Activated effector memory CD4-positive, alpha-beta T cell treated with Interleukin-2 at 50 U/mL for 16 hours (primary cell): Measurements from ENCODE around the gene MAN1B1.
"Not testable (repeated sequence)": the region's sequence is repeated elsewhere in the genome, so short reads cannot be mapped to it uniquely, and the experiment has no call there.

ENCODE experiments used
- DNase-seq: peaks from one replicate; pipeline ENCODE4 v3.0.0-alpha.2; 2020

MAN1B1 gene

DNA sequence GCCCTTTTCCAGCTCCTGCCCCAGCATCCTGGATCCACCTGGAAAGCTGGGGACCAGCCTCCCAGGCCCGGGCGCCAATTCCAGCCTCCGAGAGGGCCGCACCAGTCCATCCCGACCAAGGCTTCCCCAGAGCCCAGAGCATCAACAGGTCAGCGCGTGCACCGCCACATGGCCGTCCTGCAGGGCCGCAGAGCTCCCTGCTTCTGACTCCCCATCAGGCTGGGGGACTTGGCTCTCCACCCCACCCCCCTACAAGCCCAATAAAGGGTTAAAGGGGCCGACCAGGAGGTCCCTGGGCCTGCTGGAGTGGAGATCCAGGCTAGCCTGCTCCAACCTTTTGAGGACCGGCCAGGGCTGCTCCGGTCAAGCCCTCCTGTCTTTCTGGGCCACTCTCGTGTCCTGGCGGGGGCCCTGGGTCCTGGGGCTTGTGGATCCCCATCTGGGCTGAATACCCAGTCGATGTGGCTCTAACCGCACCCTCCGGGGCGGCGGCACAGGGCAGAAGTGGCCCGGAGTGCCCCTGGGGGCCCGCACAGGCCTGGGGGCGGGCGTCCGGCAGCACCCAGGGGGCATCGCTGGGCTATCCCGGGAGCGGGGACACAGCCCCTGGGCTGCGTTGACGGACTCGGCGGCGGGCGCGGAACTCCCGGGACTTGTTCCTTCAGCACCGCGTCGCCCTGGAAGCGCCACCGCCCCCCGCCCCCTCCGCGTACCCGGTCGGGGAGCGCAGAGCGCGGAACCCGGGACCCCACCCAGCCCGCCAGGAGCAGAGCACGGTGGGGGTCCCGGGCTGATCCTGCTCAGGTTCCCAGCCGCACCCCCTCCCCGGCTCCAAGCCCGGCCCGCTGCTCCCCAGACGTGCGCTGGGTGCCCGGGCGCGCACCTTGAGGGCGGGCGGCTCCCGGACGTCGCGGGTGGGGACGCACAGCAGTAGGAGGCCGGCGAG is 33.5 kb upstream of the MAN1B1 start:
- no peak for DNase-seq

DNA sequence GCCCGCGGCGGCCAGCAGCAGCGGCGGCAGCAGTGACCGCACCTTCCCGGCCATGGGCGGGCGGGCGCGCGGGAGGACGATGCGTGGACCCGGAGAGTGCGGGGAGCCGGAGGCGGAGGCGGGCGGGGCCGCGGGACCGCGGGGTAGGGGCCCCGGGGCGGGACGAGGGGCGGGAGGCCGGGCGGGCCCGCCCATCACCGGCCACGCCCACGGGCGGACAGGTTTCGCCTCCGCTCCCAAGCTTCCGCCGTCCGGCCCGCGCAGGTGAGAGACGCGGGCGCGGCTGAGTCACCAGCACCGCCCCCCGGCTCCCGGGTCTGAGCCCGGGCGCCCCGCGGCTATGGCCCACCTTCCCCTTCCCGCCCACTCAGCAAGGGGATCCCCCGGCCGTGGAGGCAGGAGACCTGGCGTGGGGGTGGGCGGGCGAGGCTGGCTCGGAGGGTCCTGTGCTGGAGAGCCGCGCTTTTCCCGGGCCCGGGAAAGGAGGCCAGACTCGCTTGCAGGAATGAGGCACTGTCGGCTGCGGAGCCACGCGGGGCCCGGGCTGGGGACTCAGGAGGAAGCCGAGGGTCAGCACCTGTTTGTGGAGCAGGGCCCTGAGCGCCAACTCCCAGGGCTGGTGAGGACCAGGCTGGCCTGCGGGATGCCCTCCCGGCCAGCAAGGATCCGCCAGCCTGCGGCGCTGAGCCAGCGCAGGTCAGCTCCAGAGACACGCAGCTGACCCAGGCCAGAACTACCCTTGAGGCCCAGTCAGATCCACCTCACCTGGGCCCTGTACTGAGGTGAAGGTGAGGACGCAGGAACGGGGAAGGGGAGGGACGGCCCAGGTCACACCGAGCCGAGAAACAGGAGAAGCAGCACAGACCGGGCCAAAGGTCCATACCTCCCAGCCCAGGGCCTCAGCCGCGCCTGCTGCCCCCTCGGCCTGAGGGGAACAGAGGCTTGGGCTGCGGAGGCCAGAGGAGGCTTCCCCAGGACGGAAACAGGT is 32.5 kb upstream of the MAN1B1 start, which contains the start of gene ENTPD2:
ENTPD2 (minus strand) TSS at position 118 of the 988 bp plus-strand sequence; CDS start at position 54, 64 bp downstream.
- DNase-seq = peak; percentile 24

DNA sequence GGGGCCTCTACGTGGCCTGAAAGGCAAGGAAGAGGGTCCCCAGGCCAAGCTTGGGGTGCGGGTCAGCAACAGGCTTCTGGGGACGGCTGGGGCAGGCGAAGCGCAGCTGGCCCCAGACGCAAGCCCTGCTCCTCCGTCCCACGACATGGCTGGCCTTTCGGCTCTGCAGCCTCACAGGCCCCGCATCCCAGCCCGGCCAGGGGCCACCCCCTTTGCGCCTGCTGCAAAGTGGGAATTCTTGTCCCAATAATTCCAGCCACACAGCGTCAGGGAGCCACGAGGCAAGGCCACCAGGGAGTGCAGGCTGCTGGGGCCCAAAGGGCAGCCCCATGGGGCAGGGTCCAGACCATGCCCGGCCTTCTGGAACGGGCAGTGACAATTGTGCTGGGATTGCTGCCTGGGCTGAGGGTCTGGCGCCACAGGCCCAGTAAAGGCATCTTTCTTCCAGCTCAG is 31.8 kb upstream of the MAN1B1 start:
- no peak for DNase-seq

DNA sequence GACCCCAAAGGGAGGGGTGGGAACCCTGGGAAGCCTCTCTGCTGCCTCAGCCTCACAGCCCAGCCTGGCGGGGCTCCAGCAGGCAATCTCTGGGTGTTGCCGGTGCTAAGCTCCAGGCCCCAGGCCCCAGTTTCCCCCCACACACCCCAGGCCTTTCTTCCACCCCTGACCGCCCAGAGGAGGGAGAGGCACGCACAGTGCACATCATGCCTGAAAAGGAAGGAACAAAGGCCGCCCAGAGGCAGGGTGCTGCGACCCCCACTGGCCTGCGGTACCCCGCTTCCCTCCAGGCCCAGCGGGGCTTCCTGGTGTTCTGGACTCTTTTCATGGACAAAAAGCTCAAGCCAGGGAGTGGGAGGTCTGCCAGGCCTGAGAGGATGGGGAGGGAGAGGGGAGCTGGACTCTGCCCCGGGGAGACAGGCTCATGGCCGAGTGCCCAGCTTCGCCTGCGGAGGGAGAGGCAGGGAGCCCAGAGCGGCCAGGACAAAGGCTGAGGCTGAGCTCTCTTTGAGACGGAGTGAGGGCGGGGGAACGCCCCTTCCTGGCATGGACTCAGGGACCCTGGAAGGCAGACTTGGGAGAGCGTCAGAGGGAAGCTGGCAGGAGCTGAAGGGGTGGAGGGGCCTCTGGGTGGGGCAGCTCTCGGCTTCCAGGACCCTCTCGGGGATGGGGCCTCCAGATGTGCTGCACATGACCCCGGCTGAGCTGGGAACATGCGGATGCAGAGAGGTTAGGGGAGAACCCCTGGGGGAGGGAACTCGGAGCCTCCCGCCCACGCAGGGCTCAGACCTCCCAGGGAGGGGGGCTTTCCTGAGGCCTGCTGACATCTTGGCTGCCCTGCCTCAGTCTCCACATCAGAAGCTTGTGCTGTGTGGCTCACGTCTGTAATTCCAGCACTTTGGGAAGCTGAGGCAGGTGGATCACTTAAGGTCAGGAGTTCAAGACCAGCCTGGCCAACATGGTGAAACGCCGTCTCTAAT is 31.1 kb upstream of the MAN1B1 start:
- DNase-seq = no peak

DNA sequence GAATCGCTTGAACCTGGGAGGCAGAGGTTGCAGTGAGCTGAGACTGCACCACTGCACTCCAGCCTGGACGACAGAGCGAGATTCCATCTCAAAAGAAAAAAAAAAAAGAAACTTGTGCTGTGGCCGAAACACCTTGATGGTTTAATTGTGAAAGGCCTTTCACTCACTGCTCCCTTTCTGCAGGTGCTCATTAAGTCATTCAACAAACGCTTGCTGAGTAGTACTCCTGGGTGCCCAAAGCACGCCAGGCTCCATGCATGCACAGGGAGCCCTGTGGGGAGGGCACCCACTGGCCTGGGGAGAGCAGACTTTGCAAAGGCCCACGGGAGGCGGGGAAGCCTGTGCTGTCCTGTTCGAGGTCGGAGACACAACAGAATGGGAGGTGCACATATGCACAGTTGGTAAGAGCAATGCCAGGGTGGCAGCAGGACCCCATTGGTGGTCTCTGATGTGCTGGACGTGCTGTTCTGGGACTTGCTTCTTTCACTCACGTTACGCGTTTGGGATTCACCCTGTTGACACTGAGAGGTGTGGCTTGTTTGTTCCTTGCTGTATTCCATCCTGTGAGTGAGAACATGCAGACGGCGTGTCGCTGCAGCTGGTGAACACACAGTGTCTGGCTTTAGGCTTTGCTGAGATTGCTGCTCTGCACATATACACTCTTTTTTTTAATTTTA is 29.9 kb upstream of the MAN1B1 start:
- DNase-seq = no peak

DNA sequence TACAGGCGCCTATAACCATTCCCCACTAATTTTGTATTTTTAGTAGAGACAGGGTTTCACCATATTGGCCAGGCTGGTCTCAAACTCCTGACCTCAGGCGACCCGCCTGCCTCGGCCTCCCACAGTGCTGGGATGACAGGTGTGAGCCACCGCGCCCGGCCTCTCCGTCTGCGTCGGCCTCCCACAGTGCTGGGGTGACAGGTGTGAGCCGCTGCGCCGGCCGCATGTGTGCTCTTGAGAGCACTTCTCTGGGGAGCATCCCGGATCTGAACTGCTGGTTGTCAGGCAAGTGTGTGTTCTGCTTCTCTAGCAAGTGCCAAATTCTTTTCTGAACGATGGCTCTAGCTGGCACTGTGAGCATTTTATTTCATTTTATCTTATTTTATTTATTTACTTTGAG is 29.2 kb upstream of the MAN1B1 start:
- no peak for DNase-seq

DNA sequence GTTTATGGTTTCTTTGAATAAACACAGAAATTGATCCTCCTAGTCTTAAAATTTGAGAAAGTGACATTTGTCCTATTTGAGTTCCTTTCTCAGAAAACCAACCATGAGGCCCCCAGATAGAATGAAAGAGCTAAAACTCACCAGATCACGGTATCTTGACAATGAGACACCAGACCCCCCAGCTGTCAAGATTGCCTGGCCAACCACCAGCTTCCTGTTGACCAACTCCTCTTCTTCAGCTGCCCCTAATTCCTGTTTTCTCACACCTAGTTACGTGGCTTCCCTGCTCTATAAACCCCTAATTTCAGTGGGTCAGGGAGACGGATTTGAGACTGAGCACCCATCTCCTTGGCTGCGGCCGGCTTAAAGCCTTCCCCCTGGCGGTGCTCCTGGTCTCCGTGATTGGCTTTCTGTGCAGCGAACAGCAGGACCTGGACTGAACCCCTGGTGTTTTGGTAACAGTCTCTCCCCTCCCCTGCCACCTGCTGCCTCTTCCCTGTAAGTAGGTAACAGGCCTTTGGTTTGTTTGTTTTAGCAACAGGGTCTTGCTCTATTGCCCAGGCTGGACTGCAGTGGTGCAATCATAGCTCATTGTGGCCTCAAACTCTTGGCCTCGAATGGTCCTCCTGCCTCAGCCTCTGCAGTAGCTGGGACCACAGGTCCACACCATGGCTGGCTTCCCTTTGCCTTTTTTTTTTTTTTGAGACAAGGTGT is 28.1 kb upstream of the MAN1B1 start:
- no peak for DNase-seq

DNA sequence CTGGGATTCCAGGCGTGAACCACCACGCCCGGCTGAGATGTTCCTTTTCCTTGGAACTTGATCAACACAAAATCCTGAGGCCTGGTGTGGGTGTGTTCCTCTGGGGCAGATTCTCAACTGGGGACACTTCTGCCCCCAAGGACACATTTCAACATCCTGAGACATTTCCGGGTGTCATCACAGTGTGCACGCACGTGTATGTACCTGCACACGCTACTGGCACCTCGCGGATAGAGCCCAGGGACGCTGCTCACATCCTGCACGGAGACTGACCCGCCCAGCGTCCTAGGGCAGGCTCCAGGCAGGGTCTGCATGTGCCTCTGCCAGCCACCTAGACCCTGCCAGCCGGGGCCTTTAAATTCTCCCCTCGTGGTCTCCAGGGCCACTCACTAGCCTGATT is 24.4 kb upstream of the MAN1B1 start:
- no peak for DNase-seq

DNA sequence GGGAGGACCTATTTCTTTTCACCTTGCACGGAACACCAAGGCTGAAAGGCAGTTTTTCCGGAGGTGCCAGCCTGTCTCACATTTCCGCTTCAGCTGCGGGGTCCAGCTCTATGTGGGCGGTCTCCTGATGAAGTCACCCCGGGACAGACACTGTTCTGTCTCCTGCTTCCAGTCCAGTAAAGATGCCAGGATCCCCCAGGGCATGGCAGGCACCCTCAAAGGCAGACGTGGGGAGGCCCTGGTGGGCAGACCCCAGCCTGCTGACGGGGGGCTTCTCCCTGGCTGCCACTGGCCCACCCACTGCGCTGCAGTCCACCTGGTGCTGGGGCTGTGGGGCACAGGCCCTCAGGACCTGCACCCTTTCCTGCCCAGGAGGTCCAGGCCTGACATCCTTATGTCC is 24.0 kb upstream of the MAN1B1 start:
- not testable (repeated sequence) for DNase-seq

DNA sequence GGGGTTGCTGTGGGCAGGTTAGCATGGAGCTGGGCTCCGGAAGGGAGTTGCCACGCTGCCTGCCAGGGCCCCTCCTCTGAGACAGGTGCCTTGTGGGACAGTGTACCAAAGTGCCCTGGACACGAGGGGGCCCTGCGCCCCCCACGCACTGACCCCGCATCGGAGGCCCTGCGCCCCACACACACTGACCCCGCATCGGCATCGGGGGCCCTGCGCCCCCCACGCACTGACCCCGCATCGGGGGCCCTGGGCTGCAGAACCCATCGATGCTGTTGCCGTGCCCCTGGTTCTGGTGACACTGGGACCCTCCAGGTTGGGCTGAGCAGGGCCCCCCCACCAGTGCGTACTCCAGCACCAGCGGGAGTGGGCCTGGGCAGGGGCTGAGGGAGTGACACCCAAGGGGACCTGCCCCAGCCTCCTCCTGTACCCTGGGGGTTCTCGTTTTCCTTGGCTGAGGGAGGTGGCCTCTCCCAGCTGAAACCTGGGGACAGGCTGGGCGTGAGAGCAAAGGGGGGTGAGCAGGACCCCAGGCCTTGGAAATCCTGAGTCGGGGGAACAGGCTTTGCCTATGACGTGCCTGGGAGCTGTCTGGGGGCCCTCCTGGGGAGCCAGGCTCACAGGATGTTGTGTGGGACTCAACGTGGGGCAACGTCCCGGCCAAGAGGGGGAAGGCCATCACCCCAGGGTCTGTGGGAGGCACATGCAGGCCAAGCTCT is 23.3 kb upstream of the MAN1B1 start:
- no peak for DNase-seq

DNA sequence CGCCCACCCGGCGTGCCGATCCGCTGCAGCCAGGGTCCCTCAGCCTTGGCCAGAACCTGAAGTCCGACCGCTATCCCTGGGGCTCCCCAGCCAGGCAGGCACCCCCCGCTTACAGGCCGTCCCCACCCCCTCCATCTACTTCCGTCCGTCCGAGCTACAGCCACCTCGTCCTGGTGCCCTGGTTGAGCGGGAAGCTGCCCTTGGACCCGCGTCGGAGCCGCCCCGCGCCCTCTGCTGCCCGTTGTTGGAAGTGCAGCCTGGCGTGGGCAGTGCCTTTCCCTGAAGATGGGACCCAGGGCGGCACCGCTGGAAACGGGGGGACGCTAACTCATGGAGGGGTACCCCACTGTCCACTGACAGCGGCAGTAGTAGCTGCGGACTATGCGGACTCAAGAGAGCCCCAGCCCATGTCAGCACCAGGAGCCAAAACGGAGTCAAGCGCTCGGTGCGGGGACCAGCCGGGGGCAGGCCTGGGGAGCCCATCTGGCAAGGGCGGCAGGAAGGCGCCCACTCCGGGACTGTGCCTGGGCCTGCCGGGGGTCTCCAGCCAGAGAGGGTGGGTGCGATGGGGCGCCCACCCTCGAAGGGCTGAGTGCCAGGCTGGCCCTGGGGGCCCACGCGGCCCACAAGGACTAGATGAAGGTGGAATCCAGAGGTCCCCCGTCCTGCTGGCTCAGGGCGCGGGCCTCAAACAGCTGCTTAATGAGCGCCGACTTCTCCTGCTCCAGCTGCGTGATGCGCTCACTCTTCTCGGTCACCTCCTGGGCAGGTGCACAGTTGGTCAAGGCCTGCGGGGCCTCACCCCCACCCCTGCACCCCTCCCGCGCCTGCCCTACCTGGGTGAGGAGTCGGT is 22.5 kb upstream of the MAN1B1 start:
- peak; percentile 37 for DNase-seq

DNA sequence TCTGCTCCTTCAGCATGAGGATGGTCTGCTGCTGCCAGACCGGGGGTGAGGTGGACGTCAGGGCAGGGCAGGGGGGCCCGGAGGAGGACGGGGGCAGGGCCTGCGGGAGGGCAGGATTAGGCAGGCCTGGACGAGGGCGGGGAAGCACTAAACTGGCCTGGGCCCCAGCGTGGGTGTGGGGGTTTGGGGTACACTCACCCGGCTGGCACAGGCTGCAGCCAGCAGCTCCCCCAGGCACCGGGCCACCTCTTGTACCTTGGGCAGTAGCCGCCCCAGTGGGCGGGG is 22.0 kb upstream of the MAN1B1 start:
- no peak for DNase-seq

DNA sequence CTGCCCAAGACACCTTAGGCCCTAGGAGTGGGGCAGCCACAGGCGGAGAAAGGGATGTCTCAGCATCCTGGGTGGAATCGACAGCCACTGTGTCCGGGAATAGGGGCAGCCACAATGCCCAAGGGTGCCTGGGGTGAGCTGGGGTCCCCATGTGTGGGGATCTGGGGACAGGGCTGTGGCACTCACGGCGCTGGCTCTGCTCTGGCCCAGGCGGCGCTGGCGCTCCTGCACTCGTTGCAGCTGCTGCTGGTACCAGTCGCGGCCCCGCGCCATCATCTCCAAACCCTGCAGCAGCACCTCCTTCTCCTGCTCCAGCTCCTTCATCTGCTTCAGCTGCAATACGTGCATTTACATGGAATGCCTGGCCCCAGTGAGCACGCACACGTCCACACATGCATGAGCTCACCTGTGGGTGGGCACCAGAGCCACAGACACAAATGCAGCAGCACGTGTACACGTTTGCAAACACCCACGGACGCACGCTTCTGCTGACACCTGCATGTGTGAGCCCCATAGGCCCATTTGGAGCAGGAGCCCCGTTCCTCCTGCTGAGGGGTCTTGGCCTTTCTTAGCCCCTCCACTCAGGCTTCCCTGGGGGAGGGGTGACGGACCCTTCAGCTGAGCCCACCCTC is 21.3 kb upstream of the MAN1B1 start:
- no peak for DNase-seq

DNA sequence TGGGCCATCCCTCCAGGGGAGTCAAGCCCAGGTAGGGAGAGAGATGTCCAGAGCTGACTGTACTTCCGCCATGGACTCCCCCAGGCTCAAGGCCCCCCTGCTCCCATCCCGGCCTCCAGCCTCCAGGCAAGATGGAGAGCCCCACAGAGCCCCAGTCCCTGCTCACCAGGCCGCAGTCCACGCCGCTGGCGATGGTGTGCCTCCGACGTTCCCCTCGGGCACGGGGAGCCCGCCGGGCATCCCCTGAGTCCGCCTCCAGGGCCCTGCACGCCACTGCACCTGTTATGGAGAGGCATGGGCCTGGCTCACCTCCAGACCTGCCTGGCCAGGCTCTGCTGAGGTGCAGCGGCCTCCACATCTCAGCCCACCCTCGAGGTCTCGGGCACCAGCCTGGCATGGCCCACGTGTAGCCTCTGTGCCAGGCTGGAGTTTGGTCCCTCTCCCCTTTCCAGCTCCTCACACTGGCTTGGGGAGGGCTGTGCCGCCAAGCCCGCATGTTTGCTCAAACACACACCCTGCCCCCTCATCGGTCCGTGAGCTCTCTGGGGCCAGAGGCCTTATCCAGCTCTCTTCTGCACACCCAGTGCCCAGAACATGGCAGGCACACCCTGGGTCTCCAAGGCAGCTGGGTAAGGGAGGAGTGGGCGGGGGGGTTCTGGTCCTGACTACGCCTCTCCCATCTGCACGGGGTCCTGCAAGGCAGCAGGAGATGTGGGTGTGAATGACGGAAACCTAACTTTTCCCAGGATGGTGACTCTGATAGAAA is 20.5 kb upstream of the MAN1B1 start:
- DNase-seq = no peak

DNA sequence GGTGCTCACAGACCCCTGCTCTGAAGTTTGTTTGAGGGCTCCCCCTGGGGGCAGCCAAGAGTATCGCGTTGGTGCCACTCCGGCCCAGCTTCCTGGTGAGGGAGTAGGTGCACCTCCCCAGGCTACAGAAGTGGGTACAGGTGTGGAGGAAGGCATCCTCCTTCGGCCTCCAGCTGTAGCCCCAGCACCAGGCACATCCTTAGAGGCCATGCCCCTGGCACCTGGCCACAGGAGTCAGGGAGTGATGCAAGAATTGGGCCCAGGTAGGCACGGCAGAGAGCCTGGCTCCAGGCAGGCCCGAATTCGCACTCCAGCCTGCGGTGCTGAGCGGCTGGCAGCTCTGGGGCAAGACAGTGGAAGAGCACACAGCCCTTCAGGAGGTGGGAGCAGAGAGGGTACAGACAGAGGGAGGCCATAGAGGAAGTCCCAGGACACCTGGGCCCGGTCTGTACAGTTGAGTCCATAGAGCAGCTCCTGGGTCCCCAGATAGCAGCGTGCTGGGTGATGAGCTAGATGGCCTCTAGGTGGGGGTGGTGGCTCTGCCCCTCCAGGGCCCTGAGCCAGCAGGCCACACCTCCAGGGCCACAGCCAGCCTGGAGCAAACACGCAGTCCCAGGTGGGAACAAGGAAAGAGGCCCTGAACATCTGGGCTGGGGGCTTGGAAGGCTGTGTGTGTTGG is 18.8 kb upstream of the MAN1B1 start:
- peak; percentile 80 for DNase-seq

DNA sequence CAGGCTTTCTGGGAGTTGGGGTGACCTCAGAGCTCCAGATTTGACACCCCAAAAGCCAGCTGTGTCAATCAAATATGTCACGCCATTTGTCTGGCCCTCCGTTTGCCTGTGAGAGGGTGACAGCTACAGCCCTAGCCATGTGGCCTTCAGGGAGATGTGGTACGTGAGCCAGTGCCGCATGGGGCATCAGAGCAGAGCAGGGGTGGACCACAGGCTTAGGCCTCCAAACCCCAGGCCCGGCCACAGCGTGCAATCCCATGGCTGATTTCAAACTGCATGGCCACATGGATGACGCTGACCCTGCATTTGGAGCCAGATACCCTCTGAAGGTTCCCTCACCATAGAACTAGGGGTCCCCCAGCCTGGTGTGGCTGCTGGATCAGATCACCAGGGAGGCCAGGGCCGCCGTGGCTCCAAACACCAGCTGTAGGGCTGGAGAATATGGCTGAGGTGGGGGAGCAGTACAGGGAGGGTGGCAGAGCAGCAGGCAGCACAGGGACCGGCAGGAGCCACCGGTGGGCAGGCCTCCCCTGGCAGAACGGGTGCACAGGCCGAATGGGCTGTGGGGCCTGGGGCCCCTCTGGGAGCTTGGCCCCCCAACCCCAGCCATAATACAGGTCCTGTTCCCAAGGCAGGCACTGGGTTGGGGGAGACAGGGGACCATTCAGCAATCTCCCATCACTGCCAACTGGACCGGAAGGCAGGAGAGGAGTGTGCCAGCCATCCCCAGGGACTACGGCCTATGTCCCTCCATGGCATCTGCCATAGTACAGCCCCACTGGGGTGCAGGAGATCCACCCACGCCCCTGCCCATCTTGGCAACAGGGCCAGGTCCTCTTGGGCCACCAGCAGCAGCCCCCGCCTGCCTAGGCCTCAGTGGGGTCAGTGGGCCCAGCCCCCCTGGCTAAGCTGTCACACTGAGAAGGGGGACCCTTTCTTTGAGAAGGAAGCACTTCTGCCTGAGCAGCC is 18.0 kb upstream of the MAN1B1 start:
- no peak for DNase-seq
